Osteocyte (in vitro differentiated cells): ENCODE data around the gene VAT1L. TPM values are rescaled to one million over a fixed set of nuclear protein-coding genes. Genes with fewer than 3 reads are reported as not detected.
"Not testable (repeated sequence)": the region's sequence is repeated elsewhere in the genome, so short reads cannot be mapped to it uniquely, and the experiment has no call there.

Experiments
- DNase-seq: peaks from one replicate; pipeline ENCODE4 v3.0.0; 2021; ENCODE audit warnings: mixed read lengths; ENCODE audit not compliant: unreplicated experiment; ENCODE audit errors: extremely low spot score
- H3K27ac Mint-ChIP-seq: one replicate; pipeline ENCODE4 v1.8.0; 2021; ENCODE audit warnings: mild to moderate bottlenecking, mixed read lengths; ENCODE audit not compliant: unreplicated experiment
- H3K27me3 Mint-ChIP-seq: one replicate; pipeline ENCODE4 v1.8.0; 2021; ENCODE audit warnings: mixed read lengths; ENCODE audit not compliant: unreplicated experiment
- H3K36me3 Mint-ChIP-seq: one replicate; pipeline ENCODE4 v1.8.0; 2021; ENCODE audit warnings: mixed read lengths; ENCODE audit not compliant: unreplicated experiment
- H3K4me1 Mint-ChIP-seq: one replicate; pipeline ENCODE4 v1.8.0; 2021; ENCODE audit warnings: mixed read lengths; ENCODE audit not compliant: unreplicated experiment
- H3K4me3 Mint-ChIP-seq: one replicate; pipeline ENCODE4 v1.8.0; 2021; ENCODE audit warnings: mild to moderate bottlenecking, moderate library complexity, mixed read lengths; ENCODE audit not compliant: unreplicated experiment
- H3K9me3 Mint-ChIP-seq: one replicate; pipeline ENCODE4 v1.8.0; 2021; ENCODE audit warnings: mixed read lengths; ENCODE audit not compliant: unreplicated experiment
- total RNA-seq: library from RNA; stranded (reverse); gene quantifications from 2 replicates; pipeline ENCODE4 v1.2.1, GENCODE V29; 2021
- TF ChIP-seq, protein P1 (sequence below): fragments of 200-600 bp; sonication (generic); IDR thresholded peaks from 2 replicates; pipeline ENCODE4 v1.5.0; 2021; ENCODE audit warnings: antibody characterized with exemption, mild to moderate bottlenecking, moderate library complexity

Gene VAT1L
- total RNA-seq, 1 donor from 2014 or later = not detected

DNA sequence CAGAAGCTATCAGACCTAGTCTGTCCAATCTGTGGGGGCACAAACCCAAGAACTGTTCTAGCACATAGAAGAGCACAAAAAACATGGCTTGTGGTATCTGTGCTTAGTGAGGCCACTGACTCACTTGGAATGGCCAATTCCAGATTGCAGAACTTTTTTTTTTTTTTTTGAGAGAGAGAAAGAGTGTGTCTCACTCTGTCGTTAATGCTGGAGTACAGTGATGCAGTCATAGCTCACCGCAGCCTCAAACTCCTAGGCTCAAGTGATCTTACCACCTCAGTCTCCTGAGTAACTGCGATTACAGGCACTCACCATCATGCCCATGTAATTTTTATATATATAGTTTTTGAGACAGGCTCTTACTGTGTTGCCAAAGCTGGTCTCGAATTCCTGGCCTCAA lies 156.8 kb downstream of the VAT1L start:
- no peak overlapping the region for H3K4me3 Mint-ChIP-seq
- no peaks in the 10 kb centered on the region for H3K36me3 Mint-ChIP-seq
- no peak for DNase-seq
- TF ChIP-seq, protein P1, sequence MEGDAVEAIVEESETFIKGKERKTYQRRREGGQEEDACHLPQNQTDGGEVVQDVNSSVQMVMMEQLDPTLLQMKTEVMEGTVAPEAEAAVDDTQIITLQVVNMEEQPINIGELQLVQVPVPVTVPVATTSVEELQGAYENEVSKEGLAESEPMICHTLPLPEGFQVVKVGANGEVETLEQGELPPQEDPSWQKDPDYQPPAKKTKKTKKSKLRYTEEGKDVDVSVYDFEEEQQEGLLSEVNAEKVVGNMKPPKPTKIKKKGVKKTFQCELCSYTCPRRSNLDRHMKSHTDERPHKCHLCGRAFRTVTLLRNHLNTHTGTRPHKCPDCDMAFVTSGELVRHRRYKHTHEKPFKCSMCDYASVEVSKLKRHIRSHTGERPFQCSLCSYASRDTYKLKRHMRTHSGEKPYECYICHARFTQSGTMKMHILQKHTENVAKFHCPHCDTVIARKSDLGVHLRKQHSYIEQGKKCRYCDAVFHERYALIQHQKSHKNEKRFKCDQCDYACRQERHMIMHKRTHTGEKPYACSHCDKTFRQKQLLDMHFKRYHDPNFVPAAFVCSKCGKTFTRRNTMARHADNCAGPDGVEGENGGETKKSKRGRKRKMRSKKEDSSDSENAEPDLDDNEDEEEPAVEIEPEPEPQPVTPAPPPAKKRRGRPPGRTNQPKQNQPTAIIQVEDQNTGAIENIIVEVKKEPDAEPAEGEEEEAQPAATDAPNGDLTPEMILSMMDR = no peak
- peaks cover 7% of the 10 kb centered on the region for H3K9me3 Mint-ChIP-seq
- H3K27me3 Mint-ChIP-seq = no peaks in the 10 kb centered on the region
- no peak overlapping the region for H3K27ac Mint-ChIP-seq
- no peaks in the 10 kb centered on the region for H3K4me1 Mint-ChIP-seq

DNA sequence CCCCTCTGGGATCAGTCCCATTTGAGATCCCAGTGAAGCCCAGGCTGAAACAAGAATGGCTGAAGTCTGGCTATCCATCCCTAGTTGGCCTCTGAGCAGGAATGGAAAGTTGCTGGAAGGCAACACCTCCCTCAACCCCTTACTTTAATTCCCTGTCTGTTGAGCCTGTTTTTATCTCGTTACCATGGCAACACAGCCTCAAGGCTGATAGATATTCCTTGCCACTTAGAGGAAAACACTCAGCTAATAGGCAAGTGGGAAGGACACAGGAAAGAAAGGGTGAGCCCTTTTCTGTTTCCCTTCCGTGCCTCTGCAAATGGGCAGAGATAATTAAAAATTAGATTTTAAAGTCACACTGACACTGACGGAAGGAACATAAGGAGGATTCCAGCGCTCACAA lies 158.5 kb downstream of the VAT1L start:
- peaks cover 6% of the 10 kb centered on the region for H3K9me3 Mint-ChIP-seq
- TF ChIP-seq, protein P1 = no peak
- no peak for DNase-seq
- no peaks in the 10 kb centered on the region for H3K27me3 Mint-ChIP-seq
- no peaks in the 10 kb centered on the region for H3K4me1 Mint-ChIP-seq
- H3K4me3 Mint-ChIP-seq = no peak overlapping the region
- no peaks in the 10 kb centered on the region for H3K36me3 Mint-ChIP-seq
- no peak overlapping the region for H3K27ac Mint-ChIP-seq

DNA sequence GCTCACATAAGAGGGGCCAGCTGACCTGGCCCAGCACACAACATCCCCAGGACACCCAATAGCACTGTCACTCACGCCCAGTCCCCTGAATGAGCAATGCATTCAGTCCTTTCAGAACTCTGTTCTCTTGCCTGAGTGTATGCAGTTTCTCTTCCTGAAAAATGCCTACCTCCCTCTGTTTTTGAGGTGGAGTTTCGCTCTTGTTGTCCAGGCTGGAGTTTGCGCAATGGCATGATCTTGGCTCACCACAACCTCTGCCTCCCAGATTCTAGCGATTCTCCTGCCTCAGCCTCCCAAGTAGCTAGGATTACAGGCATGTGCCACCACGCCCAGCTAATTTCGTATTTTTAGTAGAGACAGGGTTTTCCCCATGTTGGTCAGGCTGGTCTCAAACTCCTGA lies 159.2 kb downstream of the VAT1L start:
- not testable (repeated sequence) for H3K4me1 Mint-ChIP-seq, H3K27me3 Mint-ChIP-seq, H3K9me3 Mint-ChIP-seq, H3K27ac Mint-ChIP-seq, H3K36me3 Mint-ChIP-seq, H3K4me3 Mint-ChIP-seq, DNase-seq

DNA sequence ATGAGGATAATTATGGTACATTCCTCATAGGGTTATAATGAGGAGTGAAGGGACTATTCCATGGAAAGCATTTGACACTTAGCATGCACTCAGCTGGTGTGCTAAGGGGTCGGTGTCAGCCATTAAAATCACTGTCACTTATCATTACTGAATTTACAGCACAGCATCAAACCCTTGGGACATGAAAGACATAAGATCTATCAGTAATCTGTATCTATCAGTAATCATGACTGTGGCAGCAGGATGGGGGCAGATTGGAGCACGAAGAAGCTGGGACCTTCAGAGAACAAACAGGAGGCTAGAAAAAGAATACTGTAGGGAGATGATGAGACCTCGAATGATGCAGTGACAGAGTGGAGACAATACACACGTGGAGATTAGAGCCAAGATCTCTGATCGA lies 160.5 kb downstream of the VAT1L start:
- Mint-ChIP-seq H3K4me1 (no peaks in the 10 kb centered on the region), H3K9me3 (no peaks in the 10 kb centered on the region), H3K27ac (no peak overlapping the region)

DNA sequence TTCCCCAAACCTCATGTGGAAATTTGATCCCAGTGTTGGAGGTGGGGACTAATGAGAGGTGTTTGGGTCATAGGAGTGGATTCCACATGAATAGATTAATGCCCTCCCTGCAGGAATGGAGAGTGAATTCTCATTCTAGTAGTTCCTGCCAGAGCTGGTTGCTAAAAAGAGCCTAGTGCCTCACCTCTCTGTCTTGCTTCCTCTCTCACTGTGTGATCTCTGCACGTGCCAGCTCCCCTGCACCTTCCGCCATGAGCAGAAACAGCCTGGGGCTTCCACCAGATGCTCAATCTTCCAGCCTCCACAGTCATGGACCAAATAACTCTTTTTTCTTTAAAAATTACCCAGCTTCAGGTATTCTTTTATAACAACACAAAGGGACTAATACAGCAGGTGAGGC lies 161.1 kb downstream of the VAT1L start:
- TF ChIP-seq, protein P1 = no peak
- Mint-ChIP-seq H3K9me3 (no peaks in the 10 kb centered on the region), H3K4me3 (no peak overlapping the region), H3K27ac (no peak overlapping the region), H3K27me3 (no peaks in the 10 kb centered on the region), H3K4me1 (no peaks in the 10 kb centered on the region), H3K36me3 (no peaks in the 10 kb centered on the region)
- no peak for DNase-seq

More for the DNA sequence above, 160.5 kb downstream of the VAT1L start:
- TF ChIP-seq, protein P1 = no peak
- no peak for DNase-seq
- H3K36me3 Mint-ChIP-seq = no peaks in the 10 kb centered on the region
- H3K27me3 Mint-ChIP-seq = no peaks in the 10 kb centered on the region
- H3K4me3 Mint-ChIP-seq = no peak overlapping the region

DNA sequence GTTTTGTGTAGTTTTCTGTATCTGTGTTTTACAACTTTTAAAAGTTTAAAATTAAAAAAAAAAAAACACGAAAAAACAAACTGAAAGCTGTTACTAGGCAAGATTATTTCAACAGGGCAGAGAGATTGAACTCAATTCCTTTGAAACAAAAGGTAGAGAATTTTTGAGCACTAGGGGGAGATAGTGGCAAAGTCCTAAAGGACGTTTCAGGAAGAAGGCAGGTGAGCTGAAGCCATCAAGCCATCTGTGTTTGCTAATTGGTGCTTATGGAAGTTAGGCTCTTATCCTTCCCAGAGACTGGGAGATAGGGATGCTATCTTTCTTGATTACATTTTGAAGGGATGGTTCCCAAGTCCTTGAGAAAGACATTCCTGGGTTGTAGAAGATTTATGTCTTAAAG lies 163.4 kb downstream of the VAT1L start:
- Mint-ChIP-seq H3K4me3 (no peak overlapping the region), H3K9me3 (no peaks in the 10 kb centered on the region), H3K36me3 (no peaks in the 10 kb centered on the region), H3K4me1 (no peaks in the 10 kb centered on the region), H3K27me3 (no peaks in the 10 kb centered on the region), H3K27ac (no peak overlapping the region)
- DNase-seq = no peak
- TF ChIP-seq, protein P1 = no peak
